ENCODE measurements around the gene PRKAR1A.

GRCh38 chr17:68566442-68566738, 54.2 kb downstream of the PRKAR1A start:
- no peak for TF ChIP-seq CTCF (conservative IDR thresholded peaks at IDR 0.05)
- TF ChIP-seq ZFX (IDR thresholded peaks at IDR 0.05) = no peak

Data from C4-2B (cell line).